HepG2 (cell line): ENCODE measurements around the gene CCDC106. TPM values are rescaled to one million over a fixed set of nuclear protein-coding genes. Genes with fewer than 3 reads are reported as not detected.
A peak's percentile ranks its signal among the peaks of the same experiment; 100 is the strongest.

Source experiments
- AGO1 ChIP-seq: fragments of 200-400 bp; formaldehyde crosslinking; IDR thresholded peaks from 2 replicates; pipeline ENCODE4 v1.6.1; 2017; ENCODE audit warnings: mild to moderate bottlenecking, low read depth, low read length, moderate library complexity; ENCODE audit not compliant: poor library complexity, severe bottlenecking
- ARNTL ChIP-seq: sonication (generic); formaldehyde crosslinking; IDR thresholded peaks from 2 replicates; pipeline ENCODE4 v1.4.0; 2020; ENCODE audit warnings: mild to moderate bottlenecking, missing genetic modification reagents
- FOXA1 ChIP-seq, 2 experiments: fragments of 450-650 bp in 1 of 2; sonication (generic) in 1 of 2; formaldehyde crosslinking in 1 of 2; IDR thresholded peaks; 2 replicates each; pipeline versions ENCODE4 v1.4.0 to v1.6.1; 2016 to 2020; ENCODE audit warnings: missing genetic modification reagents in 1 of 2
- HDAC1 ChIP-seq: sonication (generic); formaldehyde crosslinking; IDR thresholded peaks from 2 replicates; pipeline ENCODE4 v1.5.1; 2020; ENCODE audit warnings: mild to moderate bottlenecking, missing genetic modification reagents
- HIVEP1 ChIP-seq: sonication (generic); formaldehyde crosslinking; IDR thresholded peaks from 2 replicates; pipeline ENCODE4 v1.4.0; 2020; ENCODE audit warnings: mild to moderate bottlenecking, missing genetic modification reagents
- JUND ChIP-seq: sonication (generic); formaldehyde crosslinking; IDR thresholded peaks from 2 replicates; pipeline ENCODE4 v1.8.0; 2022; ENCODE audit warnings: mild to moderate bottlenecking, missing genetic modification reagents
- KDM5B ChIP-seq: sonication (generic); formaldehyde crosslinking; IDR thresholded peaks from 2 replicates; pipeline ENCODE4 v1.4.0; 2020; ENCODE audit warnings: missing genetic modification reagents, mild to moderate bottlenecking, borderline replicate concordance
- MATR3 ChIP-seq: sonication (generic); formaldehyde crosslinking; IDR thresholded peaks from 2 replicates; pipeline ENCODE4 v1.4.0; 2020; ENCODE audit warnings: missing genetic modification reagents
- MTA1 ChIP-seq: sonication (generic); formaldehyde crosslinking; IDR thresholded peaks from 2 replicates; pipeline ENCODE4 v1.4.0; 2020; ENCODE audit warnings: missing genetic modification reagents, mild to moderate bottlenecking, borderline replicate concordance
- POLR2A ChIP-seq, 2 experiments: IDR thresholded peaks; 2 replicates each; pipeline ENCODE4 v1.6.1; 2011; ENCODE audit warnings: low read depth in 2 of 2, low read length in 2 of 2, mild to moderate bottlenecking in 1 of 2, moderate library complexity in 1 of 2; ENCODE audit not compliant: insufficient read depth in 1 of 2
- RAD21 ChIP-seq: fragments of 450-650 bp; formaldehyde crosslinking; IDR thresholded peaks from 2 replicates; pipeline ENCODE4 v1.5.0; 2020; ENCODE audit warnings: mild to moderate bottlenecking
- SKIL ChIP-seq: sonication (generic); formaldehyde crosslinking; IDR thresholded peaks from 2 replicates; pipeline ENCODE4 v1.8.0; 2022; ENCODE audit warnings: missing genetic modification reagents, mild to moderate bottlenecking, moderate library complexity, borderline replicate concordance
- THRA ChIP-seq: sonication (generic); formaldehyde crosslinking; IDR thresholded peaks from 2 replicates; pipeline ENCODE4 v1.4.0; 2020; ENCODE audit warnings: missing genetic modification reagents, borderline replicate concordance
- TMF1 ChIP-seq: sonication (generic); formaldehyde crosslinking; IDR thresholded peaks from 2 replicates; pipeline ENCODE4 v1.8.1; 2022; ENCODE audit warnings: low read depth, missing genetic modification reagents
- ZBTB2 ChIP-seq: sonication (generic); formaldehyde crosslinking; IDR thresholded peaks from 2 replicates; pipeline ENCODE4 v1.8.0; 2022; ENCODE audit warnings: low read depth, missing genetic modification reagents
- ZBTB38 ChIP-seq: sonication (generic); formaldehyde crosslinking; IDR thresholded peaks from 2 replicates; pipeline ENCODE4 v1.5.1; 2020; ENCODE audit warnings: mild to moderate bottlenecking, missing genetic modification reagents
- ZNF446 ChIP-seq: sonication (generic); formaldehyde crosslinking; IDR thresholded peaks from 2 replicates; pipeline ENCODE4 v1.5.0; 2020; ENCODE audit warnings: mild to moderate bottlenecking, missing genetic modification reagents
- ZNF563 ChIP-seq: sonication (generic); formaldehyde crosslinking; IDR thresholded peaks from 2 replicates; pipeline ENCODE4 v1.8.0; 2022; ENCODE audit warnings: mild to moderate bottlenecking, moderate library complexity, missing genetic modification reagents
- ZNF564 ChIP-seq: sonication (generic); formaldehyde crosslinking; IDR thresholded peaks from 2 replicates; pipeline ENCODE4 v1.8.1; 2023; ENCODE audit warnings: mild to moderate bottlenecking, missing genetic modification reagents
- ZNF614 ChIP-seq: IDR thresholded peaks from 2 replicates; pipeline ENCODE4 v1.6.1; 2018; ENCODE audit warnings: missing biosample characterization, missing genetic modification reagents, inconsistent platforms, borderline replicate concordance
- ZNF879 ChIP-seq: sonication (generic); formaldehyde crosslinking; IDR thresholded peaks from 2 replicates; pipeline ENCODE4 v1.8.1; 2023; ENCODE audit warnings: missing genetic modification reagents
- polyA plus RNA-seq, 8 experiments: library from polyadenylated mRNA; depleted of rRNA in 3 of 8; stranded (reverse) in 7 of 8; unstranded in 1 of 8; fragments of >200 nt; fragmentation: Illumina TruSeq in 4 of 8; extraction: Trizol in 4 of 8; gene quantifications; 2 replicates each; pipeline versions ENCODE4 v1.2.1 to v1.2.3, GENCODE V29; 2011 to 2016; ENCODE audit warnings: low read depth in 4 of 8, missing spikeins in 1 of 8, mixed read lengths in 1 of 8; ENCODE audit not compliant: insufficient read depth in 1 of 8
- total RNA-seq, 5 experiments: library from RNA; depleted of rRNA; stranded (reverse); fragments of >200 nt; fragmentation: Illumina TruSeq; extraction: Trizol; gene quantifications; 2 replicates each; pipeline ENCODE4 v1.2.3, GENCODE V29; 2016; ENCODE audit warnings: low read depth in 1 of 5
- TF ChIP-seq, protein P1 (sequence below): sonication (generic); formaldehyde crosslinking; conservative IDR thresholded peaks from 2 replicates; pipeline ENCODE4 v1.4.0; 2020; ENCODE audit warnings: missing genetic modification reagents

CCDC106 gene
- total and polyA plus RNA-seq, 2 of the 13 experiments (the other 11 are each of a cell fraction or from before 2014, with no cell fraction given) = 4.7 to 8.8 TPM

- TF ChIP-seq ZBTB2 (CRISPR knock-in tag) (peak; percentile 44; the same call in 1 of the 2 replicates), POLR2A (IDR thresholded peaks at IDR 0.05; ENCODE audit: insufficient read depth in 1 of 2, low read depth in 2 of 2, low read length in 2 of 2) (peak in 1 of 2 experiments; percentile 47; a peak in 1 of 4 replicates), THRA (CRISPR knock-in tag) (peak; percentile 59; the same call in 1 of the 2 replicates), TMF1 (CRISPR knock-in tag) (0 out of 2 replicates have a peak, but pooled peaks have one; percentile 33), ZNF446 (CRISPR knock-in tag) (peak; percentile 33; the same call in 1 of the 2 replicates), HIVEP1 (0 out of 2 replicates have a peak, but pooled peaks have one; percentile 38), MTA1 (CRISPR knock-in tag) (peak; percentile 90; the same call in 1 of the 2 replicates), FOXA1 (IDR thresholded peaks at IDR 0.05) (no peak), FOXA1 (CRISPR knock-in tag; IDR thresholded peaks at IDR 0.05) (peak; percentile 13; the same call in 1 of the 2 replicates), ZBTB38 (CRISPR knock-in tag) (peak; percentile 82; the same call in 1 of the 2 replicates), SKIL (peak; percentile 7; the same call in 1 of the 2 replicates), AGO1 (peak; percentile 94), ZNF879 (0 out of 2 replicates have a peak, but pooled peaks have one; percentile 76), JUND (CRISPR knock-in tag) (peak; percentile 8; the same call in 1 of the 2 replicates), ZNF614 (CRISPR knock-in tag) (0 out of 2 replicates have a peak, but pooled peaks have one; percentile 47), HDAC1 (CRISPR knock-in tag) (peak; percentile 72), RAD21 (CRISPR knock-in tag) (peak; percentile 55; the same call in 1 of the 2 replicates), ZNF563 (peak; percentile 58), ARNTL (CRISPR knock-in tag) (peak; percentile 65; the same call in 1 of the 2 replicates), MATR3 (CRISPR knock-in tag) (no peak), ZNF564 (CRISPR knock-in tag) (0 out of 2 replicates have a peak, but pooled peaks have one; percentile 55), KDM5B (CRISPR knock-in tag) (peak; percentile 73; the same call in 1 of the 2 replicates)
- TF ChIP-seq, protein P1, sequence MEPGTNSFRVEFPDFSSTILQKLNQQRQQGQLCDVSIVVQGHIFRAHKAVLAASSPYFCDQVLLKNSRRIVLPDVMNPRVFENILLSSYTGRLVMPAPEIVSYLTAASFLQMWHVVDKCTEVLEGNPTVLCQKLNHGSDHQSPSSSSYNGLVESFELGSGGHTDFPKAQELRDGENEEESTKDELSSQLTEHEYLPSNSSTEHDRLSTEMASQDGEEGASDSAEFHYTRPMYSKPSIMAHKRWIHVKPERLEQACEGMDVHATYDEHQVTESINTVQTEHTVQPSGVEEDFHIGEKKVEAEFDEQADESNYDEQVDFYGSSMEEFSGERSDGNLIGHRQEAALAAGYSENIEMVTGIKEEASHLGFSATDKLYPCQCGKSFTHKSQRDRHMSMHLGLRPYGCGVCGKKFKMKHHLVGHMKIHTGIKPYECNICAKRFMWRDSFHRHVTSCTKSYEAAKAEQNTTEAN (CRISPR knock-in tag) = no peak
Measured at GRCh38 chr19:55647732-55648584, at the start of gene CCDC106 (continued).
